ENCODE data around the gene NKG7. TPM values are rescaled to one million over a fixed set of nuclear protein-coding genes. Genes with fewer than 3 reads are reported as not detected.
A peak's percentile ranks its signal among the peaks of the same experiment; 100 is the strongest.

The NKG7 gene
- total and polyA plus RNA-seq, 2 of the 13 experiments (the other 11 are each of a cell fraction or from before 2014, with no cell fraction given): 0.40 TPM; not detected in 1

DNA sequence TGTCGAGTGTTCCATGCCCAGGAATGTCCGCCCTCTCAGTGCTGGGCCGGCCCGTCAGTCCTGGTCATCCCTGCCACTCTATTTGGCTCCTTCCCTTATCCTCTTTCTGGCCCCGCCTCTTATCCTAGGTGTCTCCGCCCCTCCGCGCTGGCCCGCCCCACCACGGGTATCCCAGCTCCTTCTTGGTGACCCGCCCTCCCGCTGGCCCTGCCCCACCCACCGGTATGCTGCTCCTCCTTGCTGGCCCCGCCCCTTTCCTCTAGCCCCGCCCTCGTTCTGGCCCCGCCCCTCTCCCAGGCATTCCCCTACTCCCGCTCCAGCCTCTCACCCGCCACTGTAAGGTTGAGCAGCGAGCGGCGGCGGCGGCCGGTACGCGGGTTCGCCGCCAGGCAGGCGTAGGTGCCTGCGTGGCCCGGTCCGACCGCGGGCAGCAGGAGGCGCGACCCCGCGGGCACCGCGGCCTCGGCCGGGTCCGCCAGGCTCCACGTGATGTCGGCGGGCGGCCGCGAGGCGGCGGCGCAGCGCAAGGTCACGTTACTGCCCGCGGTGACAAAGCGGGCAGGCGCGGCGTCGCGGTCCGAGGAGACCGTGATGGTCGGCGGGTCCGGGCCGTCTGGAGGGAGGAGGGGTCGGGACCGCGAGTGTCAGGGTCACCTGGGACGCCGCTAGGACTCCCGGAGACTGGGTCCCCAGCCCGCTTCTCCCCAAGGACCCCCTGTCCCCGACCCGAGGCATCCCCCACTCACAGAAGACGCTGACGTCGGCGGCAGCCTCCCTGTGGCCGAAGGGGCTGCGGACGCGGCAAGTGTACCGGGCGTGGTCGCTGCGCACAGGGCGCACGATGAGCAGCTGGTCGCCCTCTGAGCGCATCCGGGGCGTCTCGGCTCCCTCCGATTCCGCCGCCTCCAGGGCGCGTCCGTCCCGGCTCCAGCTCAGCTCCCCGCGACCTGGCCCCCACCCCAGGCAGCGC, 32.5 kb downstream of the NKG7 start (continued):
- TF ChIP-seq IRF2 (CRISPR knock-in tag; IDR thresholded peaks at IDR 0.05) (no peak), SAP130 (CRISPR knock-in tag; IDR thresholded peaks at IDR 0.05; ENCODE audit: low read depth) (no peak; the same call in 1 of the 2 replicates), AFF4 (CRISPR knock-in tag; IDR thresholded peaks at IDR 0.05) (no peak), GATAD1 (CRISPR knock-in tag; IDR thresholded peaks at IDR 0.05) (0 out of 2 replicates have a peak, but pooled peaks have one; percentile 6), SCMH1 (CRISPR knock-in tag; IDR thresholded peaks at IDR 0.05; ENCODE audit: borderline replicate concordance) (no peak), PHF5A (CRISPR knock-in tag; IDR thresholded peaks at IDR 0.05; ENCODE audit: low read depth, unreplicated experiment) (no peak), ZNF138 (CRISPR knock-in tag; IDR thresholded peaks at IDR 0.05; ENCODE audit: low read depth) (no peak), RFXANK (CRISPR knock-in tag; IDR thresholded peaks at IDR 0.05) (no peak), BCL6 (CRISPR knock-in tag; IDR thresholded peaks at IDR 0.05) (no peak), SRY (CRISPR knock-in tag; IDR thresholded peaks at IDR 0.05) (peak; percentile 53; the same call in 1 of the 2 replicates), ZNF18 (CRISPR knock-in tag; IDR thresholded peaks at IDR 0.05; ENCODE audit: insufficient replicate concordance) (no peak), ZSCAN12 (CRISPR knock-in tag; IDR thresholded peaks at IDR 0.05) (no peak), REL (CRISPR knock-in tag; conservative IDR thresholded peaks at IDR 0.05) (no peak), ONECUT2 (CRISPR knock-in tag; IDR thresholded peaks at IDR 0.05) (no peak), FOXK1 (CRISPR knock-in tag; IDR thresholded peaks at IDR 0.05; ENCODE audit: borderline replicate concordance, low read depth) (no peak)
- TF ChIP-seq, protein P1, sequence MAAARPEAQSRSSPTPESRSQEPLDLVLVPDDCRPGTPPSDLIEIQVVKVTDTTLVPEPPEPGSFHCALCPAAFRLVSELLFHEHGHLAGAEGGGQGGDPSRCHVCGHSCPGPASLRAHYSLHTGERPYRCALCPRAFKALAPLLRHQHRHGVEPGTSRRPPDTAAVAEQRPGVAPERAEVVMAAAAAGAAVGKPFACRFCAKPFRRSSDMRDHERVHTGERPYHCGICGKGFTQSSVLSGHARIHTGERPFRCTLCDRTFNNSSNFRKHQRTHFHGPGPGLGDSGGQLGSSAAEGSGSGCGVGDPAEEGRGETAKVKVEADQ (CRISPR knock-in tag; IDR thresholded peaks at IDR 0.05; ENCODE audit: borderline replicate concordance): no peak
- TF ChIP-seq, protein P2, sequence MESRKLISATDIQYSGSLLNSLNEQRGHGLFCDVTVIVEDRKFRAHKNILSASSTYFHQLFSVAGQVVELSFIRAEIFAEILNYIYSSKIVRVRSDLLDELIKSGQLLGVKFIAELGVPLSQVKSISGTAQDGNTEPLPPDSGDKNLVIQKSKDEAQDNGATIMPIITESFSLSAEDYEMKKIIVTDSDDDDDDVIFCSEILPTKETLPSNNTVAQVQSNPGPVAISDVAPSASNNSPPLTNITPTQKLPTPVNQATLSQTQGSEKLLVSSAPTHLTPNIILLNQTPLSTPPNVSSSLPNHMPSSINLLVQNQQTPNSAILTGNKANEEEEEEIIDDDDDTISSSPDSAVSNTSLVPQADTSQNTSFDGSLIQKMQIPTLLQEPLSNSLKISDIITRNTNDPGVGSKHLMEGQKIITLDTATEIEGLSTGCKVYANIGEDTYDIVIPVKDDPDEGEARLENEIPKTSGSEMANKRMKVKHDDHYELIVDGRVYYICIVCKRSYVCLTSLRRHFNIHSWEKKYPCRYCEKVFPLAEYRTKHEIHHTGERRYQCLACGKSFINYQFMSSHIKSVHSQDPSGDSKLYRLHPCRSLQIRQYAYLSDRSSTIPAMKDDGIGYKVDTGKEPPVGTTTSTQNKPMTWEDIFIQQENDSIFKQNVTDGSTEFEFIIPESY (CRISPR knock-in tag; IDR thresholded peaks at IDR 0.05): 0 out of 2 replicates have a peak, but pooled peaks have one; percentile 3

All from HepG2 (cell line).